GM23338 (cell line): ENCODE results near the gene PSD4. TPM values are rescaled to one million over a fixed set of nuclear protein-coding genes. Genes with fewer than 3 reads are reported as not detected.

Experiments used
- ATAC-seq: fragments of 200-7000 bp; cut with Tn5 transposase; 3 replicates; pipeline ENCODE4 v1.9.1; 2020
- DNase-seq: peaks from one replicate; pipeline ENCODE4 v3.0.0-alpha.2; 2015; ENCODE audit warnings: low spot score
- H2AFZ ChIP-seq: fragments of 200-600 bp; sonication (generic); 2 replicates; pipeline ENCODE4 v1.8.0; 2016; ENCODE audit warnings: antibody characterized with exemption, mild to moderate bottlenecking, moderate library complexity
- H3F3A ChIP-seq: fragments of 200-600 bp; sonication (generic); replicated peaks from 2 replicates; pipeline ENCODE4 v1.8.0; 2017; ENCODE audit warnings: antibody characterized with exemption, mixed run types, low read depth
- H3K27ac ChIP-seq: fragments of 200-600 bp; sonication (generic); 2 replicates; pipeline ENCODE4 v1.6.1; 2016; ENCODE audit warnings: low read depth
- H3K27me3 ChIP-seq: fragments of 200-600 bp; sonication (generic); 2 replicates; pipeline ENCODE4 v1.8.0; 2016; ENCODE audit warnings: mild to moderate bottlenecking, mixed run types, moderate library complexity; ENCODE audit not compliant: insufficient read depth
- H3K36me3 ChIP-seq: fragments of 200-600 bp; sonication (generic); 2 replicates; pipeline ENCODE4 v1.8.0; 2016; ENCODE audit warnings: mild to moderate bottlenecking; ENCODE audit not compliant: insufficient read depth
- H3K4me1 ChIP-seq: fragments of 200-600 bp; sonication (generic); 2 replicates; pipeline ENCODE4 v1.8.0; 2016; ENCODE audit warnings: mild to moderate bottlenecking, moderate library complexity; ENCODE audit not compliant: insufficient read depth
- H3K4me2 ChIP-seq: fragments of 200-600 bp; sonication (generic); 2 replicates; pipeline ENCODE4 v1.7.1; 2017; ENCODE audit warnings: mixed run types
- H3K4me3 ChIP-seq: fragments of 200-600 bp; sonication (generic); 2 replicates; pipeline ENCODE4 v1.6.1; 2016; ENCODE audit warnings: mixed run types
- H3K79me2 ChIP-seq: fragments of 200-600 bp; sonication (generic); replicated peaks from 2 replicates; pipeline ENCODE4 v1.8.0; 2017; ENCODE audit warnings: mild to moderate bottlenecking; ENCODE audit not compliant: insufficient read depth
- H3K9me2 ChIP-seq: fragments of 200-600 bp; sonication (generic); 2 replicates; pipeline ENCODE4 v1.8.0; 2017; ENCODE audit not compliant: insufficient read depth
- H4K20me1 ChIP-seq: fragments of 200-600 bp; sonication (generic); replicated peaks from 2 replicates; pipeline ENCODE4 v1.8.0; 2017; ENCODE audit warnings: mild to moderate bottlenecking; ENCODE audit not compliant: insufficient read depth
- H3K27ac Mint-ChIP-seq: 2 replicates; pipeline ENCODE4 v1.8.0; 2020; ENCODE audit warnings: inconsistent platforms, mild to moderate bottlenecking, moderate library complexity, mixed read lengths
- H3K27me3 Mint-ChIP-seq: 3 replicates; pipeline ENCODE4 v1.8.0; 2022; ENCODE audit warnings: low read depth, mild to moderate bottlenecking, moderate library complexity, mixed read lengths, inconsistent platforms; ENCODE audit not compliant: insufficient read depth, poor library complexity
- H3K36me3 Mint-ChIP-seq: 3 replicates; pipeline ENCODE4 v1.8.0; 2021; ENCODE audit warnings: low read depth, mild to moderate bottlenecking, inconsistent platforms, moderate library complexity, mixed read lengths
- H3K4me1 Mint-ChIP-seq: 3 replicates; pipeline ENCODE4 v1.8.0; 2020; ENCODE audit warnings: mild to moderate bottlenecking, inconsistent platforms, mixed read lengths
- H3K4me3 Mint-ChIP-seq: 3 replicates; pipeline ENCODE4 v1.8.0; 2021; ENCODE audit warnings: moderate library complexity, mild to moderate bottlenecking, inconsistent platforms, mixed read lengths
- H3K9me3 Mint-ChIP-seq: 3 replicates; pipeline ENCODE4 v1.8.0; 2020; ENCODE audit warnings: moderate library complexity, mild to moderate bottlenecking, inconsistent platforms, mixed read lengths
- CREB1 ChIP-seq: fragments of 250-450 bp; sonication (Bioruptor Pico); IDR thresholded peaks from 2 replicates; pipeline ENCODE4 v1.5.0; 2020; ENCODE audit warnings: low read depth, mild to moderate bottlenecking, moderate library complexity
- EZH2 ChIP-seq: fragments of 200-600 bp; sonication (generic); IDR thresholded peaks from one replicate; pipeline ENCODE4 v1.8.0; 2017; ENCODE audit warnings: antibody characterized with exemption, mild to moderate bottlenecking, low read depth; ENCODE audit not compliant: unreplicated experiment
- POLR2AphosphoS5 ChIP-seq: IDR thresholded peaks from 2 replicates; pipeline ENCODE4 v1.6.1; 2016; ENCODE audit warnings: antibody characterized with exemption, low read depth
- ZNF114 ChIP-seq: fragments of 250-450 bp; sonication (Bioruptor Pico); IDR thresholded peaks from 2 replicates; pipeline ENCODE4 v1.5.0; 2020; ENCODE audit warnings: mild to moderate bottlenecking, moderate library complexity
- ZNF331 ChIP-seq: fragments of 250-450 bp; sonication (Bioruptor Pico); IDR thresholded peaks from 2 replicates; pipeline ENCODE4 v1.5.0; 2020; ENCODE audit warnings: low read depth, mild to moderate bottlenecking, moderate library complexity
- polyA plus RNA-seq: library from polyadenylated mRNA; unstranded; fragments of >200 nt; fragmentation: Nextera tagmentation; extraction: Ambion mirVana; gene quantifications from 2 replicates; pipeline ENCODE4 v1.2.1, GENCODE V29; 2016
- total RNA-seq: library from RNA; depleted of rRNA; stranded (reverse); fragments of >200 nt; shearing (Covaris generic); gene quantifications from 2 replicates; pipeline ENCODE4 v1.2.3, GENCODE V29; 2014
- TF ChIP-seq, protein P1 (sequence below): fragments of 250-450 bp; sonication (Bioruptor Pico); IDR thresholded peaks from 2 replicates; pipeline ENCODE4 v1.5.0; 2020; ENCODE audit warnings: mild to moderate bottlenecking, moderate library complexity
- TF ChIP-seq, protein P2 (sequence below): IDR thresholded peaks from 2 replicates; pipeline ENCODE4 v1.6.1; 2016; ENCODE audit warnings: antibody characterized with exemption

PSD4 gene
- total and polyA plus RNA-seq, 2 experiments from 2014 or later: 0.06 to 0.66 TPM

DNA sequence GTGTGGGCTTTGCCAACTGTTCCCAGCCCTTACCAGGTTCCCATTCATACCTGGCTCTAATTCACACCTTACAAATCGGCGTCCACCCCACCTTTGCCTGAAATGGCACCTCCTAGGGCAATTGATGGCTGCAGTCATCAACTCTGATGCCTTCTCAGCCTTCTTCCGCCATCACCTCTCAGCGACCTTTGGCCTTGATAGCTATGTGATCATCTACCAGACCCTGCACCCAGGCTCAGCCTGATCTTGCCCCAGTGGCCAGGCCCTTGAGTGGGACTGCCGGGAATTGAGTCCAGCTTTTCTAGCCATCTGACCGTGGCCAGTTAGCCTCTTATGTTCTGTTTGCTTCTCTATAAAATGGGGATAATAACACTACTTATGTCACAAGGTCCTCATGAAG, 32.5 kb downstream of the PSD4 start (continued):
- TF ChIP-seq, protein P1, sequence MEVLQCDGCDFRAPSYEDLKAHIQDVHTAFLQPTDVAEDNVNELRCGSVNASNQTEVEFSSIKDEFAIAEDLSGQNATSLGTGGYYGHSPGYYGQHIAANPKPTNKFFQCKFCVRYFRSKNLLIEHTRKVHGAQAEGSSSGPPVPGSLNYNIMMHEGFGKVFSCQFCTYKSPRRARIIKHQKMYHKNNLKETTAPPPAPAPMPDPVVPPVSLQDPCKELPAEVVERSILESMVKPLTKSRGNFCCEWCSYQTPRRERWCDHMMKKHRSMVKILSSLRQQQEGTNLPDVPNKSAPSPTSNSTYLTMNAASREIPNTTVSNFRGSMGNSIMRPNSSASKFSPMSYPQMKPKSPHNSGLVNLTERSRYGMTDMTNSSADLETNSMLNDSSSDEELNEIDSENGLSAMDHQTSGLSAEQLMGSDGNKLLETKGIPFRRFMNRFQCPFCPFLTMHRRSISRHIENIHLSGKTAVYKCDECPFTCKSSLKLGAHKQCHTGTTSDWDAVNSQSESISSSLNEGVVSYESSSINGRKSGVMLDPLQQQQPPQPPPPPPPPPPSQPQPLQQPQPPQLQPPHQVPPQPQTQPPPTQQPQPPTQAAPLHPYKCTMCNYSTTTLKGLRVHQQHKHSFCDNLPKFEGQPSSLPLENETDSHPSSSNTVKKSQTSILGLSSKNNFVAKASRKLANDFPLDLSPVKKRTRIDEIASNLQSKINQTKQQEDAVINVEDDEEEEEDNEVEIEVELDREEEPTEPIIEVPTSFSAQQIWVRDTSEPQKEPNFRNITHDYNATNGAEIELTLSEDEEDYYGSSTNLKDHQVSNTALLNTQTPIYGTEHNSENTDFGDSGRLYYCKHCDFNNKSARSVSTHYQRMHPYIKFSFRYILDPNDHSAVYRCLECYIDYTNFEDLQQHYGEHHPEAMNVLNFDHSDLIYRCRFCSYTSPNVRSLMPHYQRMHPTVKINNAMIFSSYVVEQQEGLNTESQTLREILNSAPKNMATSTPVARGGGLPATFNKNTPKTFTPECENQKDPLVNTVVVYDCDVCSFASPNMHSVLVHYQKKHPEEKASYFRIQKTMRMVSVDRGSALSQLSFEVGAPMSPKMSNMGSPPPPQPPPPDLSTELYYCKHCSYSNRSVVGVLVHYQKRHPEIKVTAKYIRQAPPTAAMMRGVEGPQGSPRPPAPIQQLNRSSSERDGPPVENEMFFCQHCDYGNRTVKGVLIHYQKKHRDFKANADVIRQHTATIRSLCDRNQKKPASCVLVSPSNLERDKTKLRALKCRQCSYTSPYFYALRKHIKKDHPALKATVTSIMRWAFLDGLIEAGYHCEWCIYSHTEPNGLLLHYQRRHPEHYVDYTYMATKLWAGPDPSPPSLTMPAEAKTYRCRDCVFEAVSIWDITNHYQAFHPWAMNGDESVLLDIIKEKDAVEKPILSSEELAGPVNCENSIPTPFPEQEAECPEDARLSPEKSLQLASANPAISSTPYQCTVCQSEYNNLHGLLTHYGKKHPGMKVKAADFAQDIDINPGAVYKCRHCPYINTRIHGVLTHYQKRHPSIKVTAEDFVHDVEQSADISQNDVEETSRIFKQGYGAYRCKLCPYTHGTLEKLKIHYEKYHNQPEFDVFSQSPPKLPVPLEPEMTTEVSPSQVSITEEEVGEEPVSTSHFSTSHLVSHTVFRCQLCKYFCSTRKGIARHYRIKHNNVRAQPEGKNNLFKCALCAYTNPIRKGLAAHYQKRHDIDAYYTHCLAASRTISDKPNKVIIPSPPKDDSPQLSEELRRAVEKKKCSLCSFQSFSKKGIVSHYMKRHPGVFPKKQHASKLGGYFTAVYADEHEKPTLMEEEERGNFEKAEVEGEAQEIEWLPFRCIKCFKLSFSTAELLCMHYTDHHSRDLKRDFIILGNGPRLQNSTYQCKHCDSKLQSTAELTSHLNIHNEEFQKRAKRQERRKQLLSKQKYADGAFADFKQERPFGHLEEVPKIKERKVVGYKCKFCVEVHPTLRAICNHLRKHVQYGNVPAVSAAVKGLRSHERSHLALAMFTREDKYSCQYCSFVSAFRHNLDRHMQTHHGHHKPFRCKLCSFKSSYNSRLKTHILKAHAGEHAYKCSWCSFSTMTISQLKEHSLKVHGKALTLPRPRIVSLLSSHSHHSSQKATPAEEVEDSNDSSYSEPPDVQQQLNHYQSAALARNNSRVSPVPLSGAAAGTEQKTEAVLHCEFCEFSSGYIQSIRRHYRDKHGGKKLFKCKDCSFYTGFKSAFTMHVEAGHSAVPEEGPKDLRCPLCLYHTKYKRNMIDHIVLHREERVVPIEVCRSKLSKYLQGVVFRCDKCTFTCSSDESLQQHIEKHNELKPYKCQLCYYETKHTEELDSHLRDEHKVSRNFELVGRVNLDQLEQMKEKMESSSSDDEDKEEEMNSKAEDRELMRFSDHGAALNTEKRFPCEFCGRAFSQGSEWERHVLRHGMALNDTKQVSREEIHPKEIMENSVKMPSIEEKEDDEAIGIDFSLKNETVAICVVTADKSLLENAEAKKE (CRISPR knock-in tag): no peak
- TF ChIP-seq CREB1 (CRISPR knock-in tag): no peak
- no peak for TF ChIP-seq ZNF114
- TF ChIP-seq, protein P2, sequence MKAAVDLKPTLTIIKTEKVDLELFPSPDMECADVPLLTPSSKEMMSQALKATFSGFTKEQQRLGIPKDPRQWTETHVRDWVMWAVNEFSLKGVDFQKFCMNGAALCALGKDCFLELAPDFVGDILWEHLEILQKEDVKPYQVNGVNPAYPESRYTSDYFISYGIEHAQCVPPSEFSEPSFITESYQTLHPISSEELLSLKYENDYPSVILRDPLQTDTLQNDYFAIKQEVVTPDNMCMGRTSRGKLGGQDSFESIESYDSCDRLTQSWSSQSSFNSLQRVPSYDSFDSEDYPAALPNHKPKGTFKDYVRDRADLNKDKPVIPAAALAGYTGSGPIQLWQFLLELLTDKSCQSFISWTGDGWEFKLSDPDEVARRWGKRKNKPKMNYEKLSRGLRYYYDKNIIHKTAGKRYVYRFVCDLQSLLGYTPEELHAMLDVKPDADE: no peak

DNA sequence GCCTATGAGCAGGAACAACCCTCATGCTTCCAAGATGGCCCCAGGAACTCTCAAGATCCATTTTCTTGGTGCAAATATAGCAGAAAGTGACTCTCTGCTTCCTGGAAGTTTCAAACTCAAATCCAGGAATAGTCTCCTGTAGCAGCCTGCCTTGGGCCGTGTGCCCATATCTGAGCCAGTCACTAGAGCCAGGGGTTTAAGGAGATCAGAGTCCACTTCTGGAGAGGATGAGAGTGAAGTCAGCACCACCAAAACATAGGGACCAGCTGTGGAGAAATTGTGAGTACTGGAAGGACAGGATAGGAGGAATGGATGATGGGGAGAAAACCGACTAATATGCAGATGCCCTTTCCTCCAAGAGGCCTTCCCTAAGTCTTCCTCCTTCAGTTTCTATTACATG, 33.2 kb downstream of the PSD4 start:
- H3K4me3 ChIP-seq: no peak overlapping the region
- no peak overlapping the region for H3K4me3 Mint-ChIP-seq
- H3K27ac Mint-ChIP-seq: no peak overlapping the region
- no peaks in the 10 kb centered on the region for H4K20me1 ChIP-seq
- no peak overlapping the region for H3K27ac ChIP-seq
- DNase-seq (no peak), ATAC-seq (no peak)
- peaks cover 4% of the 10 kb centered on the region for H3K27me3 Mint-ChIP-seq
- no peaks in the 10 kb centered on the region for H3K36me3 Mint-ChIP-seq
- peaks cover 11% of the 10 kb centered on the region; the same call in 1 of the 2 replicates for H3K4me1 ChIP-seq
- H3K4me2 ChIP-seq: no peak overlapping the region
- peaks cover 9% of the 10 kb centered on the region for H3K4me1 Mint-ChIP-seq
- H3K36me3 ChIP-seq: no peaks in the 10 kb centered on the region
- H2AFZ ChIP-seq: no peak overlapping the region
- H3F3A ChIP-seq: no peaks in the 10 kb centered on the region
- H3K79me2 ChIP-seq: no peaks in the 10 kb centered on the region
- H3K27me3 ChIP-seq: no peaks in the 10 kb centered on the region
- H3K9me2 ChIP-seq: no peaks in the 10 kb centered on the region
- H3K9me3 Mint-ChIP-seq: no peaks in the 10 kb centered on the region; the same call in 2 of the 3 replicates
- no peak for TF ChIP-seq CREB1 (CRISPR knock-in tag)
- TF ChIP-seq POLR2AphosphoS5: no peak
- no peak for TF ChIP-seq EZH2
- TF ChIP-seq, protein P1 (CRISPR knock-in tag): no peak
- TF ChIP-seq ZNF331 (CRISPR knock-in tag): no peak
- TF ChIP-seq, protein P2: no peak
